ENCODE measurements around the gene NNT. TPM values are rescaled to one million over a fixed set of nuclear protein-coding genes. Genes with fewer than 3 reads are reported as not detected.

NNT gene
- total and polyA plus RNA-seq, 9 of the 15 experiments (the other 6 are each of a cell fraction or from before 2014, with no cell fraction given), result 21.9 to 68.6 (median 42.2) TPM

GRCh38 chr5:43613370-43613769 is 10.4 kb downstream of the NNT start (continued):
- TF ChIP-seq ZNF592 (IDR thresholded peaks at IDR 0.05), result no peak

- ATAC-seq (no peak), DNase-seq (ENCODE audit: extremely low read depth in 1 of 4, low spot score in 3 of 4) (no peak), FAIRE-seq (no peak)
- no peaks in the 10 kb centered on the region for H3K27me3 ChIP-seq (ENCODE audit: control insufficient read depth in 2 of 2, insufficient read depth in 2 of 2, low read length in 2 of 2)
- no peaks in the 10 kb centered on the region for H4K20me1 ChIP-seq (replicated peaks; ENCODE audit: control insufficient read depth, insufficient read depth, low read length)
- H3K4me3 ChIP-seq, result no peak overlapping the region
- H3K9ac ChIP-seq (ENCODE audit: insufficient read depth in 1 of 2, low read depth in 2 of 2, low read length in 2 of 2), result no peak overlapping the region
- intact Hi-C loops (cut with micrococcal nuclease), result loop anchor here (1.0 kb wide), 1 partner anchor 13 kb away; no protein-coding TSS in a partner anchor
- H3K9me3 ChIP-seq (replicated peaks; ENCODE audit: control insufficient read depth, insufficient read depth, low read depth, low read length), result no peaks in the 10 kb centered on the region
- BruUV-seq (replicated peaks), result no TSS peak
- H3K27ac ChIP-seq (ENCODE audit: extremely low read depth, low read depth, low read length), result no peak overlapping the region
- no peak overlapping the region for H2AFZ ChIP-seq (ENCODE audit: low read depth, low read length)
- in situ Hi-C loops (cut with MboI), result no loop called here
- TF ChIP-seq SETDB1 (IDR thresholded peaks at IDR 0.05; ENCODE audit: low read length) (no peak), L3MBTL2 (IDR thresholded peaks at IDR 0.05) (no peak), NR3C1 (CRISPR knock-in tag; IDR thresholded peaks at IDR 0.05) (no peak), ZNF76 (CRISPR knock-in tag; IDR thresholded peaks at IDR 0.05; ENCODE audit: borderline replicate concordance) (no peak), ARNT (IDR thresholded peaks at IDR 0.05) (no peak), SRF (CRISPR knock-in tag; IDR thresholded peaks at IDR 0.05) (no peak), ZNF354B (CRISPR knock-in tag; IDR thresholded peaks at IDR 0.05) (no peak), KAT7 (CRISPR knock-in tag; IDR thresholded peaks at IDR 0.05; ENCODE audit: borderline replicate concordance) (no peak), KAT8 (IDR thresholded peaks at IDR 0.05; ENCODE audit: low read depth) (no peak), HDAC1 (IDR thresholded peaks at IDR 0.05) (no peak), TCF7L2 (IDR thresholded peaks at IDR 0.05; ENCODE audit: low read depth, low read length) (no peak)
- TF ChIP-seq, protein P1, sequence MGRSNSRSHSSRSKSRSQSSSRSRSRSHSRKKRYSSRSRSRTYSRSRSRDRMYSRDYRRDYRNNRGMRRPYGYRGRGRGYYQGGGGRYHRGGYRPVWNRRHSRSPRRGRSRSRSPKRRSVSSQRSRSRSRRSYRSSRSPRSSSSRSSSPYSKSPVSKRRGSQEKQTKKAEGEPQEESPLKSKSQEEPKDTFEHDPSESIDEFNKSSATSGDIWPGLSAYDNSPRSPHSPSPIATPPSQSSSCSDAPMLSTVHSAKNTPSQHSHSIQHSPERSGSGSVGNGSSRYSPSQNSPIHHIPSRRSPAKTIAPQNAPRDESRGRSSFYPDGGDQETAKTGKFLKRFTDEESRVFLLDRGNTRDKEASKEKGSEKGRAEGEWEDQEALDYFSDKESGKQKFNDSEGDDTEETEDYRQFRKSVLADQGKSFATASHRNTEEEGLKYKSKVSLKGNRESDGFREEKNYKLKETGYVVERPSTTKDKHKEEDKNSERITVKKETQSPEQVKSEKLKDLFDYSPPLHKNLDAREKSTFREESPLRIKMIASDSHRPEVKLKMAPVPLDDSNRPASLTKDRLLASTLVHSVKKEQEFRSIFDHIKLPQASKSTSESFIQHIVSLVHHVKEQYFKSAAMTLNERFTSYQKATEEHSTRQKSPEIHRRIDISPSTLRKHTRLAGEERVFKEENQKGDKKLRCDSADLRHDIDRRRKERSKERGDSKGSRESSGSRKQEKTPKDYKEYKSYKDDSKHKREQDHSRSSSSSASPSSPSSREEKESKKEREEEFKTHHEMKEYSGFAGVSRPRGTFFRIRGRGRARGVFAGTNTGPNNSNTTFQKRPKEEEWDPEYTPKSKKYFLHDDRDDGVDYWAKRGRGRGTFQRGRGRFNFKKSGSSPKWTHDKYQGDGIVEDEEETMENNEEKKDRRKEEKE (IDR thresholded peaks at IDR 0.05; ENCODE audit: borderline replicate concordance in 1 of 2, control insufficient read depth in 1 of 2, low read depth in 2 of 2, low read length in 1 of 2), result no peak
- CTCF ChIA-PET (ENCODE audit: low intra/inter-chr PET ratio), result no interaction called here
- H3K4me1 ChIP-seq (replicated peaks in 1 of 2; ENCODE audit: control insufficient read depth in 2 of 2, insufficient read depth in 2 of 2, low read length in 2 of 2), result no peaks in the 10 kb centered on the region
- H3K36me3 ChIP-seq (ENCODE audit: control insufficient read depth, insufficient read depth, low read length), result peaks cover 79% of the 10 kb centered on the region
- WGBS (ENCODE audit: insufficient coverage, low coverage, missing lambda C conversion rate), result 93% methylated on average over 5 of the region's 5 CpGs
- POLR2A ChIA-PET, result interaction anchor here (0.9 kb wide), 1 partner anchor 12 kb away, joined by 3 read pairs; no protein-coding TSS in a partner anchor
- H3K79me2 ChIP-seq (ENCODE audit: control insufficient read depth, insufficient read depth, low read length), result no peaks in the 10 kb centered on the region
- H3K4me2 ChIP-seq (ENCODE audit: insufficient read depth, low read length), result no peak overlapping the region
- no peaks in the 10 kb centered on the region for H3K9me1 ChIP-seq (ENCODE audit: control insufficient read depth, insufficient read depth, low read length)
Measured at GRCh38 chr5:43615445-43616184, 12.6 kb downstream of the NNT start.

Data from K562 (cell line).